NT2/D1 (cell line): Measurements from ENCODE around the gene UACA.
"Not testable (repeated sequence)": the region's sequence is repeated elsewhere in the genome, so short reads cannot be mapped to it uniquely, and the experiment has no call there.

Experiments used
- DNase-seq: peaks from one replicate; pipeline ENCODE4 v3.0.0-alpha.2; 2011; ENCODE audit warnings: low read depth, low spot score
- H3K27me3 ChIP-seq: 2 replicates; pipeline ENCODE4 v1.6.0; 2011; ENCODE audit warnings: mild to moderate bottlenecking; ENCODE audit not compliant: insufficient read length, insufficient read depth
- H3K36me3 ChIP-seq: 2 replicates; pipeline ENCODE4 v1.6.1; 2011; ENCODE audit warnings: mild to moderate bottlenecking, low read length, mixed read lengths; ENCODE audit not compliant: insufficient read depth, insufficient read length
- H3K4me1 ChIP-seq: 2 replicates; pipeline ENCODE4 v1.5.1; 2011; ENCODE audit not compliant: insufficient read depth, insufficient read length
- H3K4me3 ChIP-seq: 2 replicates; pipeline ENCODE4 v1.5.1; 2011; ENCODE audit warnings: low read depth; ENCODE audit not compliant: insufficient read length
- H3K9ac ChIP-seq: 2 replicates; pipeline ENCODE4 v1.6.0; 2011; ENCODE audit warnings: low read depth; ENCODE audit not compliant: insufficient read length
- H3K9me3 ChIP-seq: 2 replicates; pipeline ENCODE4 v1.5.1; 2011; ENCODE audit warnings: mild to moderate bottlenecking, low read length; ENCODE audit not compliant: insufficient read depth
- SUZ12 ChIP-seq: IDR thresholded peaks from 2 replicates; pipeline ENCODE4 v1.6.1; 2011; ENCODE audit not compliant: insufficient read length, insufficient read depth; ENCODE audit errors: extremely low read depth
- YY1 ChIP-seq: IDR thresholded peaks from 2 replicates; pipeline ENCODE4 v1.6.1; 2011; ENCODE audit not compliant: insufficient read length, insufficient read depth
- ZNF274 ChIP-seq: IDR thresholded peaks from 2 replicates; pipeline ENCODE4 v1.6.1; 2011; ENCODE audit warnings: mild to moderate bottlenecking, low read depth, low read length

The UACA gene

GRCh38 chr15:70742928-70743327 is 20.4 kb downstream of the UACA start:
- Histone ChIP-seq H3K36me3 (no peaks in the 10 kb centered on the region), H3K9me3 (no peaks in the 10 kb centered on the region), H3K9ac (no peak overlapping the region), H3K4me3 (no peak overlapping the region), H3K27me3 (no peaks in the 10 kb centered on the region), H3K4me1 (no peaks in the 10 kb centered on the region)
- TF ChIP-seq ZNF274 (no peak), YY1 (no peak), SUZ12 (no peak)
- DNase-seq = no peak

GRCh38 chr15:70741677-70742293 is 21.6 kb downstream of the UACA start:
- Histone ChIP-seq H3K9me3 (no peaks in the 10 kb centered on the region), H3K36me3 (no peaks in the 10 kb centered on the region), H3K27me3 (no peaks in the 10 kb centered on the region), H3K4me3 (no peak overlapping the region), H3K9ac (no peak overlapping the region), H3K4me1 (no peaks in the 10 kb centered on the region)
- no peak for DNase-seq
- TF ChIP-seq ZNF274 = no peak

GRCh38 chr15:70741107-70741531 is 22.2 kb downstream of the UACA start:
- DNase-seq = no peak
- Histone ChIP-seq H3K9me3 (no peaks in the 10 kb centered on the region), H3K4me3 (no peak overlapping the region), H3K9ac (no peak overlapping the region), H3K36me3 (no peaks in the 10 kb centered on the region), H3K4me1 (no peaks in the 10 kb centered on the region), H3K27me3 (no peaks in the 10 kb centered on the region)
- TF ChIP-seq YY1 (no peak), SUZ12 (no peak), ZNF274 (no peak)

GRCh38 chr15:70735040-70735439 is 28.3 kb downstream of the UACA start:
- not testable (repeated sequence) for H3K9me3 ChIP-seq, H3K9ac ChIP-seq, H3K4me1 ChIP-seq, H3K36me3 ChIP-seq, H3K4me3 ChIP-seq, DNase-seq, H3K27me3 ChIP-seq

GRCh38 chr15:70729164-70729563 is 34.2 kb downstream of the UACA start:
- Histone ChIP-seq H3K27me3 (no peaks in the 10 kb centered on the region), H3K9ac (no peak overlapping the region), H3K9me3 (no peaks in the 10 kb centered on the region), H3K4me3 (no peak overlapping the region), H3K36me3 (no peaks in the 10 kb centered on the region), H3K4me1 (no peaks in the 10 kb centered on the region)
- TF ChIP-seq ZNF274 (no peak), YY1 (no peak), SUZ12 (no peak)
- no peak for DNase-seq

- Histone ChIP-seq H3K9me3 (no peaks in the 10 kb centered on the region), H3K4me1 (no peaks in the 10 kb centered on the region), H3K9ac (no peak overlapping the region), H3K4me3 (no peak overlapping the region), H3K27me3 (no peaks in the 10 kb centered on the region), H3K36me3 (no peaks in the 10 kb centered on the region)
- DNase-seq = no peak
- TF ChIP-seq ZNF274 (no peak), SUZ12 (no peak), YY1 (no peak)
Observed at GRCh38 chr15:70726753-70727152, 36.6 kb downstream of the UACA start.

- no peak for DNase-seq
- Histone ChIP-seq H3K9ac (no peak overlapping the region), H3K4me1 (no peaks in the 10 kb centered on the region), H3K9me3 (no peaks in the 10 kb centered on the region), H3K27me3 (no peaks in the 10 kb centered on the region), H3K4me3 (no peak overlapping the region), H3K36me3 (no peaks in the 10 kb centered on the region)
- TF ChIP-seq ZNF274 (no peak), SUZ12 (no peak), YY1 (no peak)
Observed at GRCh38 chr15:70723927-70724326, 39.4 kb downstream of the UACA start.

GRCh38 chr15:70723122-70723422 is 40.3 kb downstream of the UACA start:
- Histone ChIP-seq H3K27me3 (no peaks in the 10 kb centered on the region), H3K4me1 (no peaks in the 10 kb centered on the region), H3K4me3 (no peak overlapping the region), H3K36me3 (no peaks in the 10 kb centered on the region), H3K9ac (no peak overlapping the region), H3K9me3 (no peaks in the 10 kb centered on the region)
- no peak for DNase-seq
- no peak for TF ChIP-seq SUZ12
- TF ChIP-seq ZNF274 = no peak
- TF ChIP-seq YY1 = no peak
